GM18909 (cell line): ENCODE data around the gene MED27.

ENCODE experiments used
- ATAC-seq: cut with Tn5 transposase; IDR thresholded peaks from one replicate; pipeline ENCODE4 v1.9.1; 2021; ENCODE audit warnings: mild to moderate bottlenecking; ENCODE audit not compliant: unreplicated experiment, poor library complexity

The MED27 gene

GRCh38 chr9:131826966-131827525 is 252.6 kb downstream of the MED27 start:
- no peak for ATAC-seq

- no peak for ATAC-seq
Measured at GRCh38 chr9:131826053-131826452, 253.6 kb downstream of the MED27 start.

- no peak for ATAC-seq
Measured at GRCh38 chr9:131824953-131825495, 254.6 kb downstream of the MED27 start.

DNA sequence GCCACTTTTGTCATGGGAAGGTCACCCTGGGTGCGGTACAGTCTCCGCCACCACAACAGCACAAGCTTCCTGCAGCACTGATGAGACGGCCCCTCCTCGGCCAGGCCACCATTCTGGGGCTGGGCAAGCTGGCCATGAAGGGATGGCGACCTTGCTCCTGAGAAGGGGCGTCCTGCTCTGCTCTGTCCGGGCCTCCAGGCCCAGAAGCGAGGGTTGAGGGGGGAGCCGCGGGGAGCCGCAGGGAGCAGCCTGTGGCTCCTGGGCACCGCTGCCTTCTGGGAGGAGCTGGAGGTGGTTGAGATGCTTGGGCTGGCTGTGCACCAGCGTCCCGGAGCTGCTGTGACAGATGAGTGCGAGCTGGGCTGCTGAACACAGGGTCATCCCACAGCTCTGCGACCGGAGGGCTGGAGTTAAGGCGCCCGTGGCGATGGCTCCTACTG is 255.5 kb downstream of the MED27 start:
- no peak for ATAC-seq

- ATAC-seq = no peak
Measured at GRCh38 chr9:131823701-131824146, 255.9 kb downstream of the MED27 start.

- no peak for ATAC-seq
Measured at GRCh38 chr9:131818089-131818488, 261.6 kb downstream of the MED27 start.

DNA sequence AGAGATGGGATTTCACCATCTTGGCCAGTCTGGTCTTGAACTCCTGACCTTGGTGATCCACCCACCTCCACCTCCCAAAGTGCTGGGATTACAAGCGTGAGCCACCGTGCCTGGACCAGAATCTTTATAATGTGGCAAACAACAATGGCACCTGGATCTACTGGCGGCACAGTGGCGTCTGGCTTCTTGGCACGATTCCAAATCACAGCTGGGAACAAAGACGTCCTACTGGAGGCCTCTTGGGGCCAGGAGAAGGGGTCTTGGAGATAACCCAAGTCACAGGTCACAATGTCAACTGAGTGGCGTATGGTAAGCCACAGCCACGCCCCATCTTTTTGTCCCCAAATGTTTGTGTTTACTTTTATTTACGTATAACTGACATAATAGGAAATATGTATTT is 262.0 kb downstream of the MED27 start:
- no peak for ATAC-seq

- no peak for ATAC-seq
Measured at GRCh38 chr9:131817073-131817472, 262.6 kb downstream of the MED27 start.

DNA sequence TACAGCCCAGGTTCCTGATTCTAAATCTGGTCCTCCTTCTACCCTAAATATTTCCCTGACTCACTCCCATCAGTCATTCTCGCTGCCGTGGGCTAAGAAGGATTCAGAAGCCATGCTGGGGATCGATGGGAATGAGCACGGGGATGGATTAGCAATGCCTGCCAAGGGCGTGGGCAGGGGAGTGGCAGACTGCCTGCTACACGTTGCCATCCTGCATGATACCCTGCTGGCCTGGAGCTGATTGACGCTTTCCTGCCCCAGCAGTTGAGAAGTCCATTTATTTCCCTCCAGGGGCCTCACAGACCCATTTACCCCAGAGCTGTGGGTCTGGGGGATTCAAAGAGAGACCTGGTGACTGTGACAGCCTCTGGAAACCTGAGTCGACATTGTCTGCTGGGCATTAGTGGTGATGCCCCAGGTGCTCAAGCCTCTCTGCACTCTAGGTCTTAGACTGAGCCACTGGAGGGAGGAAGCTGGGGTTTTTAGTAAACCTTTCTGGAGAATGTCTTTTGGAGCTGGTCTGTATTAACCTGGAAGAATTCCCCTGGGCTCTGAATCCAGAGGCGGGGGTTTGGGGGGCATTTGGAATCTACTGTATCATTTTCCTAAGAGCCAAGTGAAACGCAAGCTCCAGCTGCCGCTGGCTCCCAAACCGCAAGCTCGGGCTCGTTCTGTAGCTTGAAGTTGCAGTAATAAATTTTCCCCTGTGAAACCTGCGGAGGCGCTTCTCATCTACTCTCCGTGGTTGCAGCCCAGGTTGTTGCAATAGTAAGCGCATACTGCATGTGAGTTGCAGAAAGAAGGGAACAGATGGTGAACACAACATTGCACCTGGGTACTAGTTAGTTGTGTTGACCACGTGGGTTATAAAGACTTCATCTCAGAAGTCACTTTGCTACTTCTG is 263.4 kb downstream of the MED27 start:
- no peak for ATAC-seq

DNA sequence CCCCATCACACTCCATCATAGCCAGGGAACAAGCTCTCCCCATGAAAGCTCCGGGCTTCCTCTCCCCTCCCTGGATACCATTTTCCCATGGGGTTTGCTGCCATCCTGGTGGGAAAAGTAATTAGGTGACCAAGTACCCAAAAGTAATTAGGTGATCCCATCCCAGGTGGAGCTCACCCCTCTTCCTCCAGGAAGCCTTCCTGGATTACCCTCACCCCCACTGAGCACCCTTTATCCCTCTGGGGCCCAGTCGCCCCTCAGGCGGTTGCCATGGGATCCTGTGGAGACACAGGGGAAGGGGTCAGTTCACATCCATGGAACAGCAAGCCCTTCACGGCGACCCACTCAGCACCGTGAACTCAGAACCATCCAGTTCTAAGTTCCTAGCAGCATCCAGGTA is 265.0 kb downstream of the MED27 start:
- ATAC-seq = no peak

- ATAC-seq = no peak
Measured at GRCh38 chr9:131813116-131813515, 266.6 kb downstream of the MED27 start.

DNA sequence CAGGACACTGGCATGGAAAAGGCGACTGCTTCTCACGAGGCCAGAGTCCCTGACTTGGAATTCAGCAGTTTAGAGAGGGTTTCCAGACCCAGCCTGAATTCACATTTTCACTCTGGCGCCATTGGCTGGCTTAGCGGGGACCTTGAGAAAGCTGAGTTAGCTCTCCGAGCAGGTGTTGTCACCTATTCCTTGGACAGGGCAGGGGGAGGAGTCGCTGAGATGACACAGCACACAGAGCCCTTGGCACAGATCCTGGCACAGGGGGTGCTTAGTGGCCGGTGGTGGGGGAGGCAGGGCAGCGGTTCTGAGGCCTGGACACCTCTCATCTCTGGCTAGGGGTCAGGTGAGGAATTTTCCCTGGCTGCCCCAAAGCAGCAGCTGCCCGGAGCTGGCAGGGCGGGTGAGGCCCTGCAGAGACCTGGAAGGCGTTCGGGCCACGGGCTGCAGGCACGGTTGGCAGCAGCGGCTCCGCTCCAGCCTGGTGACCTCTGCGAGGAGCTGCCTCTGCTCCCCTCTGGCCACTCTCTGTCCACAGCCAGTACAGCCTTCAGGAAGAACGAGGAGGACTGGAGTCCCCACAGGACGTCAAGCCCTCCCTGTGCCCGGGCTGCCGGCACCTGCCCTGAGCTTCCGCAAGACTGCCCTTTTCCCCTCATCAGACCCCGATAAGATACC is 267.4 kb downstream of the MED27 start:
- no peak for ATAC-seq

DNA sequence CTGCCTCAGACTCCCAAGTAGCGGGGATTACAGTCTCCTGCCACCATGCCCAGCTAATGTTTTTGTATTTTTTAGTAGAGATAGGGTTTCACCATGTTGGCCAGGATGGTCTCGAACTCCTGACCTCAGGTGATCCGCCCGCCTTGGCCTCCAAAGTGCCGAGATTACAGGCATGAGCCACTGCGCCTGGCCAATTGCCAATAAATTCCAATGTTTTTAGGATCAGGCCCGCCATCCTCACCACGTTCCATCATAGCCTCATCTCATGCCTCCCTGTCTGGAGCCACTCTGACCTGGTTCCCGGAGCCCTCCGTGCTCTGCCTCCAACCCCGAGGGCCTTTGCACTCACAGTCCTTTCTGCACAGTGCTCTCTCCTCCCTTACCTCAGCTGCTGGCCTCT is 268.3 kb downstream of the MED27 start:
- no peak for ATAC-seq

DNA sequence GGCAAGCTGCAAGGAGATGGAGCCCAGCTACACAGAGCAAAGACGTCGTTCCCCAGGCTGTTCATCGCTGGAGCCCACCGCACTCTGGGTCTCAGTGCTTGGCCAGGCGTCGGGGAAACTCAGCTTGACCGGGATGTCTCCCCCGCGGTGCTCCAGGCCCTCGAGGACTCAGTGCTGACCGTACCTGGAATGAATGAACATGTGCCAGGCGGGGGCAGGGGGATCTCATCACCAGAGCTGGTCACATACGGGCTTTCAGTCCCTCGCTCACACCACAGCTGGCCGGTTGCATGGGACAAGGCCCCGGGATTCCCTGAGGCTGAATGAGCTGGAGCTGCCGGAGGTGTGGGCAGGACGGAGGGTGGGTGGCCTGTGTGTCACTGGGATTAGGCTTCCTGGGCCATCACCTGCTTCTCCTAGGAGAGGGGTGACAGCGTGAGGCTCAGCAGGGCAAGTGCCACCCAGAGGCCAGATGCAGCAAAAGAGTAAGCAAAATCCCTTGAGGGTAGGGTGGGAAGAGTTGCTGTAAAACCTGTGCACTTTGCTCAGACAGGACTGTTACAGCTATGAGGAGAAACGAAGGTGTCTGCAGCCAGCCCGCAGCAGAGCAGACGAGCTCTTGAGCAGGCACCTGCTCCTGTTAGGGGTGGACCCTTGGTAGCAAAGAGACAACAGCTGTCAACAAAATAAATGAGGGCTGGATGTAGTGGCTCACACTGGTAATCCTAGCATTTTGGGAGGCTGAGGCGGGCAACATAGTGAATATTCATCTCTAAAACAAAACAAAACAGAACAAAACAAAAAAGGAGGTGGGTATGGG is 269.1 kb downstream of the MED27 start:
- no peak for ATAC-seq
